ENCODE measurements around the gene NUDCD3.

DNA sequence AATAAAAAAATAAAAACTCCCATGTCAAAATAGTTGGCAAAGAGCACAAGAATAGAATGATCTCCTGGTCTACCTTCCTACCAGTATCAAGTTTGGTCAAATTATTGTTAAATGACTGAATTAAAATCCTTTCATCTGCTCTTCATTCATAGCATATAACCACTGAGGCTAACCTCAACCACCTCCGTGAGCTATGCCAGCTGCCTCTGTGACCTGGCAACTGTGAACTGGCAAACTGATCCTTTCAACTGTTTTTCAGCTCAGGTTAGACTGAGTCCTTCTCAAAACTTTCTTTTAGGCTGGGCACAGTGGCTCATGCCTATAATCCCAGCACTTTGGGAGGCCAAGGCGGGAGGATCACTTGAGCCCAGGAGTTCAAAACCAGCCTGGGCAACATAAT, 36.1 kb downstream of the NUDCD3 start:
- TF ChIP-seq POLR2A (IDR thresholded peaks at IDR 0.05): no peak
- TF ChIP-seq, protein P1, sequence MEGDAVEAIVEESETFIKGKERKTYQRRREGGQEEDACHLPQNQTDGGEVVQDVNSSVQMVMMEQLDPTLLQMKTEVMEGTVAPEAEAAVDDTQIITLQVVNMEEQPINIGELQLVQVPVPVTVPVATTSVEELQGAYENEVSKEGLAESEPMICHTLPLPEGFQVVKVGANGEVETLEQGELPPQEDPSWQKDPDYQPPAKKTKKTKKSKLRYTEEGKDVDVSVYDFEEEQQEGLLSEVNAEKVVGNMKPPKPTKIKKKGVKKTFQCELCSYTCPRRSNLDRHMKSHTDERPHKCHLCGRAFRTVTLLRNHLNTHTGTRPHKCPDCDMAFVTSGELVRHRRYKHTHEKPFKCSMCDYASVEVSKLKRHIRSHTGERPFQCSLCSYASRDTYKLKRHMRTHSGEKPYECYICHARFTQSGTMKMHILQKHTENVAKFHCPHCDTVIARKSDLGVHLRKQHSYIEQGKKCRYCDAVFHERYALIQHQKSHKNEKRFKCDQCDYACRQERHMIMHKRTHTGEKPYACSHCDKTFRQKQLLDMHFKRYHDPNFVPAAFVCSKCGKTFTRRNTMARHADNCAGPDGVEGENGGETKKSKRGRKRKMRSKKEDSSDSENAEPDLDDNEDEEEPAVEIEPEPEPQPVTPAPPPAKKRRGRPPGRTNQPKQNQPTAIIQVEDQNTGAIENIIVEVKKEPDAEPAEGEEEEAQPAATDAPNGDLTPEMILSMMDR (IDR thresholded peaks at IDR 0.05): no peak
- TF ChIP-seq EP300 (IDR thresholded peaks at IDR 0.05): no peak
